Prostate gland (tissue), 2 donors: Measurements from ENCODE around the gene GATB. TPM values are rescaled to one million over a fixed set of nuclear protein-coding genes. Genes with fewer than 3 reads are reported as not detected.

ENCODE experiments used
- DNase-seq: peaks from one replicate; pipeline ENCODE4 v3.0.0-alpha.2; 2019; ENCODE audit warnings: low spot score
- H3K27ac ChIP-seq, 2 donors: fragments of 200-600 bp; sonication (generic); 2 replicates each; pipeline ENCODE4 v1.5.1; 2017 to 2019
- H3K27me3 ChIP-seq: fragments of 200-600 bp; sonication (generic); replicated peaks from 2 replicates; pipeline ENCODE4 v1.5.1; 2019; ENCODE audit not compliant: insufficient read depth
- H3K36me3 ChIP-seq, 2 donors: fragments of 200-600 bp; sonication (generic); 1 replicate in 1 of 2; 2 replicates in 1 of 2; pipeline versions ENCODE4 v1.5.1 to v1.8.1; 2017 to 2019
- H3K4me1 ChIP-seq: fragments of 200-600 bp; sonication (generic); replicated peaks from 2 replicates; pipeline ENCODE4 v1.5.1; 2019
- H3K4me3 ChIP-seq, 2 donors: fragments of 200-600 bp; sonication (generic); 2 replicates each; pipeline ENCODE4 v1.5.1; 2017 to 2019
- H3K9me3 ChIP-seq: fragments of 200-600 bp; sonication (generic); 2 replicates; pipeline ENCODE4 v1.5.1; 2017
- CTCF ChIP-seq, 4 experiments: fragments of 200-600 bp in 2 of 4; fragments of 450-650 bp in 2 of 4; sonication (generic) in 2 of 4; IDR thresholded peaks; 1 replicate in 3 of 4; 2 replicates in 1 of 4; pipeline ENCODE4 v1.5.1; 2016 to 2019; ENCODE audit warnings: antibody characterized with exemption in 4 of 4, mild to moderate bottlenecking in 2 of 4, moderate library complexity in 2 of 4
- POLR2A ChIP-seq: fragments of 450-650 bp; IDR thresholded peaks from one replicate; pipeline ENCODE4 v1.6.1; 2016; ENCODE audit warnings: antibody characterized with exemption, mild to moderate bottlenecking
- POLR2AphosphoS5 ChIP-seq: sonication (generic); formaldehyde crosslinking; IDR thresholded peaks from one replicate; pipeline ENCODE4 v1.6.1; 2017; ENCODE audit warnings: antibody characterized with exemption
- WGBS: methylation state at CpG from one replicate; pipeline ENCODE4 v1.1.5; 2018; 5-methylcytosine and 5-hydroxymethylcytosine counted together
- intact Hi-C: fragments of 100-400 bp; cut with DNase I; formaldehyde crosslinking; loops from one replicate; pipeline ENCODE4 v1.14.2; 2022
- total RNA-seq, 2 donors: library from RNA; depleted of rRNA; stranded (reverse); fragments of >200 nt; gene quantifications; one replicate each; pipeline ENCODE4 v1.1.0, GENCODE V29; 2016

Gene GATB
- total RNA-seq, 2 donors from 2014 or later, result 15.8 to 38.7 TPM

DNA sequence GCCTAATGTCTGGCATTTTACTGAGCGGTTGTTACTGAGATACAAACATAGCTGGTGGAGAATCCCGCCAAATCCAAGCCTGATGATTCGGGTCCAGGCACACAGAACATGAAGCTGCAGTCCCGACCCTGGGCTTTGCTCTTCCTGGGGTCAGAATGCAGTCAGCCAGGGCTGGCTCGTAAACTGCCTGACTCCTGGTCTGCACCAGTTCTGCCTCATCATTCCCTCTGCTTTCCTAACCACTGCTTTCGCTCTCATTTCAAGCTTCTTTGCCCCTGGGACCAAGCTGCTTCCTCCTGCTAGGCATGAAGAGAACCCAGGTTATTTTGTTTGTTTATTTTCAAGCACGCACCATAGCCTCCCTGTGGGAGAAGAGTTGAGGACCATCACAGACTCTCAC lies 39.3 kb downstream of the GATB start:
- WGBS, result 74% methylated on average over 7 of the region's 7 CpGs
- intact Hi-C loops, result no loop called here
- Histone ChIP-seq H3K36me3 (no peaks in the 10 kb centered on the region), H3K4me3 (no peak overlapping the region), H3K9me3 (no peaks in the 10 kb centered on the region), H3K27me3 (no peaks in the 10 kb centered on the region), H3K4me1 (no peaks in the 10 kb centered on the region), H3K27ac (no peak overlapping the region)
- no peak for DNase-seq
- TF ChIP-seq POLR2A, result no peak
- no peak for TF ChIP-seq POLR2AphosphoS5
- no peak for TF ChIP-seq CTCF (IDR thresholded peaks at IDR 0.05)

DNA sequence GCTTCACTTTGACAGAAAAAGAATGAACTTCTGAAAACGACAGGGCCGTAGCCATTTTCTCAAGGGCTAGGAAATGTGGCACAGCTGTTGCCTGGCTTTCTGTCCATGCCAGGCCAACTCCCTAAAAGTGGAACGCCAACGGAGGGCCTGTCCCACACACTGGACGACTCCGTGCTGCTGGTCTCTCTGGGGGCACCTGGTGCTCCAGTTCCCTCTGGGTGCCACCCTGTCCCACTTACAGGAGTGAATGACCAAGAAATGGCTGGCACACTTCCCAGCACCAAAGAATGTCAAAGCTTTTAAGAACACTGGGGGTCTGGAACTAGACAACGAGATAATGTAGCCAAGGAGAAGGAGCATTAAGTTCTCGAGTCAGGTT lies 40.9 kb downstream of the GATB start:
- H3K4me3 ChIP-seq, result no peak overlapping the region
- H3K36me3 ChIP-seq, result no peaks in the 10 kb centered on the region
- TF ChIP-seq POLR2A, result no peak
- DNase-seq, result no peak
- no peaks in the 10 kb centered on the region for H3K27me3 ChIP-seq
- WGBS, result 95% methylated on average over 8 of the region's 8 CpGs
- H3K27ac ChIP-seq, result no peak overlapping the region
- H3K4me1 ChIP-seq, result no peaks in the 10 kb centered on the region
- intact Hi-C loops, result no loop called here
- no peaks in the 10 kb centered on the region for H3K9me3 ChIP-seq

DNA sequence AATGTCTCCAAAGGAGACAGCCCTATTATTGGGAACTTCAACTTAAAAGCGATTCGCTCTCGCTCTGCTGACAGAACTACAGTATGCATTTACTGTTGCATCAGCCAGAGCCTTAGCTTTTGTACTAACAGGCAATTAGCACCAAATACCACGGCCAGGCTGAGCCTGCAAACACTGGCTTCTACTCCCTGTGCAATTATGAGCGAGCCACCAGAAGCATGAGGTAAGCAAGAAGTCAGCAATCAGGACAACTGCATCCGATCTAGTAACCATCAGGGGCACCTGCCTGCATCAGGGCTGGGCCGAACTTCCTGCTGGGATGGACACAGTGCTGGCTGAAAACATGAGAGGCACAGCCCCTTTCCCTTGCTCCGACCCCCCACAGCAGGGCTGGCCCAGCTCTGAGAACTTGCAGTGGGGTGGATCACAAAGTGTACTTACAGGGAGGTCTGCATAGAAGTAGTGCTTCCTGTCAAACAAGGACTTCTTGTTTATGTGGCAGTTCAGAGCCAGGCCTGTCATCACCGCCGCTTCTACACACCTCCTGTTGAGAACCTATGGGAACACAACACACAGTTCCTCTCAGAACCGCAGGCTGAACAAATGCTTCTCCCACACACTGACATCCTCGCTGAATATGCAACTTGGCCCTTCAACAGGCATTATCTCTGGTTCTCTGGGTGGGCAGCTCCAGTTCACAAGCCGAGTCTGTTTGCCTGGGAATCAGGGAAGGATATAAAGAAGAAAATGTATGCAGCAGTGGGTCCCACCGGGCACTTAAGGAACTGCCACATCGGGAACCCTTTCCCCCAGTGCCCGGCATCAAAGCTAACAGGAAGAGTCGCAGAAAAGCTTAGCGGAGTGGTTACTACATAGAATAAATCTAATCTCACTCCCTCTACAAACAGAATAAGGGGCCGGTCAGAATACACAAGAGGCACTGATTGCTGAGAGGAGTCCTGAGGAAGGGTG lies 41.5 kb downstream of the GATB start:
- DNase-seq, result no peak
- no peaks in the 10 kb centered on the region for H3K36me3 ChIP-seq
- WGBS, result 91% methylated on average over 19 of the region's 19 CpGs
- TF ChIP-seq POLR2A (no peak), POLR2AphosphoS5 (no peak), CTCF (IDR thresholded peaks at IDR 0.05) (no peak)
- H3K4me1 ChIP-seq, result no peaks in the 10 kb centered on the region
- H3K27me3 ChIP-seq, result no peaks in the 10 kb centered on the region
- no peak overlapping the region for H3K4me3 ChIP-seq
- H3K9me3 ChIP-seq, result no peaks in the 10 kb centered on the region
- no peak overlapping the region for H3K27ac ChIP-seq
- intact Hi-C loops, result no loop called here

GRCh38 chr4:151717909-151718628 lies 42.7 kb downstream of the GATB start:
- Histone ChIP-seq H3K27ac (no peak overlapping the region), H3K27me3 (no peaks in the 10 kb centered on the region), H3K4me1 (no peaks in the 10 kb centered on the region), H3K9me3 (no peaks in the 10 kb centered on the region), H3K36me3 (no peaks in the 10 kb centered on the region), H3K4me3 (no peak overlapping the region)
- no peak for DNase-seq
- 81% methylated on average over 10 of the region's 10 CpGs for WGBS
- intact Hi-C loops, result no loop called here
- TF ChIP-seq POLR2A (no peak), POLR2AphosphoS5 (no peak), CTCF (IDR thresholded peaks at IDR 0.05) (no peak)

GRCh38 chr4:151717314-151717713 lies 43.5 kb downstream of the GATB start:
- H3K4me3 ChIP-seq, result no peak overlapping the region
- WGBS, result 79% methylated on average over 2 of the region's 2 CpGs
- no peaks in the 10 kb centered on the region for H3K27me3 ChIP-seq
- no peaks in the 10 kb centered on the region for H3K9me3 ChIP-seq
- no peak for TF ChIP-seq CTCF (IDR thresholded peaks at IDR 0.05)
- no peak for TF ChIP-seq POLR2A
- no peak for TF ChIP-seq POLR2AphosphoS5
- intact Hi-C loops, result no loop called here
- DNase-seq, result no peak
- H3K4me1 ChIP-seq, result no peaks in the 10 kb centered on the region
- H3K27ac ChIP-seq, result no peak overlapping the region
- no peaks in the 10 kb centered on the region for H3K36me3 ChIP-seq
